HG03469 (cell line): ENCODE results near the gene MGAT3.
"Not testable (repeated sequence)": the region's sequence is repeated elsewhere in the genome, so short reads cannot be mapped to it uniquely, and the experiment has no call there.

ENCODE experiments used
- ATAC-seq: cut with Tn5 transposase; IDR thresholded peaks from one replicate; pipeline ENCODE4 v1.9.1; 2021; ENCODE audit warnings: mild to moderate bottlenecking, moderate library complexity, moderate number of reproducible peaks; ENCODE audit not compliant: unreplicated experiment

MGAT3 gene, protein sequence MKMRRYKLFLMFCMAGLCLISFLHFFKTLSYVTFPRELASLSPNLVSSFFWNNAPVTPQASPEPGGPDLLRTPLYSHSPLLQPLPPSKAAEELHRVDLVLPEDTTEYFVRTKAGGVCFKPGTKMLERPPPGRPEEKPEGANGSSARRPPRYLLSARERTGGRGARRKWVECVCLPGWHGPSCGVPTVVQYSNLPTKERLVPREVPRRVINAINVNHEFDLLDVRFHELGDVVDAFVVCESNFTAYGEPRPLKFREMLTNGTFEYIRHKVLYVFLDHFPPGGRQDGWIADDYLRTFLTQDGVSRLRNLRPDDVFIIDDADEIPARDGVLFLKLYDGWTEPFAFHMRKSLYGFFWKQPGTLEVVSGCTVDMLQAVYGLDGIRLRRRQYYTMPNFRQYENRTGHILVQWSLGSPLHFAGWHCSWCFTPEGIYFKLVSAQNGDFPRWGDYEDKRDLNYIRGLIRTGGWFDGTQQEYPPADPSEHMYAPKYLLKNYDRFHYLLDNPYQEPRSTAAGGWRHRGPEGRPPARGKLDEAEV

DNA sequence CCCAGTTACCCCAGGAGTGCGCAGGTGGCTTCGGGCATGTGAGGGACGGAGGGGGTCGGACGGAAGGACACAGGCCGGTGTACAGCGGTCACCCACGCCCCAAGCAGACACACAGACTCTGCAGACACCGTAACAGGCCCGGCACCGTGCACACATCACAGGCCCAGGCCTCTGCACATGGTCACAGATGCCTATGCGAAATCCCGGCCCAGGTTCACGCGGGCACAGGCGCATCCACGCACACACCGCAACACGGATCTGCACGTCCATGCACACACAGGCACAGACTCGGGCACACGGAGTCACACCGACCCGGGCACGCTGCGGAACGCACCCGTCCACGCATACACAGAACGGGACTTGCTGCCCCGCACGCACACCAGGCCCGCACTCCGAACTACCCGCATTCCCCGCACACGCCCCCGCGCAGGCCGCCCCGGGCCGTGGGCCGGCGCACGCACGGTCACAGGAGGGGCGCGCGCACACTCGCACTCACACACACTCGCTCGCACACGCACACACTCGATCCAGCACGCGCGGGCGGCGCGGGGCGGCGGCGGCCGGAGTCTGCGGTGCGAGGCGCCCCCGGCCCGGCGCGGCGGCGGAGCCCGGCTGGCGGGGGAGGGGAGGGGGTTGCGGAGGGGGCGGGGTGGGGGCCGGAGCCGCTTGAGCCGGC, at the start of gene MGAT3:
Gene MGAT3 (plus strand): TSS at position 491 of the 676 bp plus-strand sequence. CDS start 30,336 bp downstream, outside the sequence.
- no peak for ATAC-seq

DNA sequence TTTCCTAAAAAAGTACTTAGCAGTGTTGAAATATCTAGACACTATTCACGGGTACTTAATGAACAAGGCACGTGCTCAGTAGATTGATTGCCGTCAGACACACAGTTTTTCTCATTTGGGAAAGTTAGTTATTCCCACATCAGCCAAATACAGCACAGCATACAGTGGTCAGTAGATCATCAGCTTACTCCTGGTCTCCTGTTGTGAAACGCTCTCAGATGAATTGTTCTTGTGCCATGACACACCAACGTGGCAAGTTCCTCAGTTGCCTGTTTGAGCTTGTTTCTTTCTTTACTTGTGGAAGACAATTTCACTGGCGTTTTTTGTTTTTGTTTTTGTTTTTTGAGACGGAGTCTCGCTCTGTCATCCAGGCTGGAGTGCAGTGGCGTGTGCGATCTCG, 48.6 kb upstream of the MGAT3 start:
- ATAC-seq, result no peak

DNA sequence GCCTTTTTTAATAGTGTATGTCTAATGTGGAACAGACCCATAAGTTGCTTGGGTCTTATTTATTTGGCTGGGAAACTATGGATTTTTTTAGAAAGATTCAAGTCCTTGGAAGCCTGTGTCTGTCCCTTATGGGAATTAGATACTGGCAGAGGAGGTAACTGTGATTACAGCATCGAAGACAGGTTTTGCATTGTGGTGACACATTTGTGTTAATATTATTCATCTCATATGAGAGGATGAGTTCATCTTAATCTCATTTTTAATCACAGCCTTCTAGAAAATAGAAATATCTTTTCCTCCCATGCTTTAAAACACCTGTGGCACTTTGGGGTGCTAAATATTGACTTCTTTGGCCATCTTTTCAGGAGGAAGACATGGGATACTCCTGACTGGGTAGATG, 48.0 kb upstream of the MGAT3 start:
- ATAC-seq, result no peak

DNA sequence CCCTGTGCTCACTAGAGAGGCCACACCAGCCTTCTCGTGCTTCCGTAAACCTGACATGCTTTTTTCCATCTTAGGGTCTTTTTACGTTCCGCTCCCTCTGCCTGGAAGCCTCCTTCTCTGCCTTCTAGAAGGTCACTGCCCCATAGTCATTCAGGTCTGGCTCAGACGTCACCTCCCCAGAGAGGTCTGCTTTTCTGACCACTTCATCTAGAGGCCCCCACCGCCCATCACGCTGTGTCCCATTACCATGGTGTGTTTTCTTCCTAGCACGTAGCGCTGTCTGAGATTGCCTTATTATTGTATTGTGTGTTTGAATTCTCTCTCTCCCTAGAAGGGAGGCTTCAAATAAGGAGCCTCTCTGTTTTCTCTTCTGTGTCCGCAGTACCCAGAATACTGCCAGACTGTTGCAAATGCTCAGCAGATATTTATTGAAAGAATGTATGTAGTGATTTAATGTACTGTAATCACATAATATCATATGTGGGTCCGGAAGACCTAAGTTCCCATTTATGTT, 47.2 kb upstream of the MGAT3 start:
- ATAC-seq, result no peak

DNA sequence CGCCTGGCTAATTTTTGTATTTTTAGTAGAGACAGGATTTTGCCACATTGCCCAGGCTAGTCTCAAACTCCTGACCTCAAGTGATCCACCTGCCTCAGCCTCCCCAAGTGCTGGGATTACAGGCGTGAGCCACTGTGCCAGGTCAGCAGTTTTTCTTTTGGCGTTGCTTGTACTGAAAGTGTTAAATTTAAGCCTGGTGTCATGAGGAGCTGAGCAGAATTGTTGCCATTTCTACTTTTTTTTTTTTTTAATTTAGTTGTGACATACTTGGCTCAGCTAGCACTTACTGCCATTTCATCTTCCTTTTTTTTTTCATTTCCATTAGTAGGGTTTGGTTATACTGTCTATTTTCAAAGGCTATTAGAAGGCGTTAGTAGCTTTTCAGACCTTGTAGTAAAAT, 46.5 kb upstream of the MGAT3 start:
- ATAC-seq, result no peak

DNA sequence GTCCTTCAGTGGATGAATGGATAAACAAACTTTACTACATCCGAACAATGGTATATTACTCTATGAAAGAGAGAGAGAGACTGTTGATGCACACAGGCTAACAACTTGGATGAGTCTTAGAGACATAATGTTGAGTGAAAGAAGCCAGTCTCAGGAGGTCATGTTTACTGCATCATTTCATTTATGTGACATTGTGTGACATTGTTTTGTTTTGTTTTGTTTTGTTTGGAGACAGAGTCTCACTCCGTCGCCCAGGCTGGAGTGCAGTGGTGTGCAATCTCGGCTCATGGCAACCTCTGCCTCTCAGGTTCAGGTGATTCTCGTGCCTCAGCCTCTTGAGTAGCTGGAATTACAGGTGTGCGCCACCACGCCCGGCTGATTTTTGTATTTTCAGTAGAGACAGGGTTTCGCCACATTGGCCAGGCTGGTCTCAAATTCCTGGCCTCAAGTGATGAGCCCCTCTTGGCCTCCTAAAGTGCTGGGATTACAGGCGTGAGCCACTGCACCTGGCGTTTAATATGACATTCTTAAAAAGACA, 44.9 kb upstream of the MGAT3 start:
- not testable (repeated sequence) for ATAC-seq

DNA sequence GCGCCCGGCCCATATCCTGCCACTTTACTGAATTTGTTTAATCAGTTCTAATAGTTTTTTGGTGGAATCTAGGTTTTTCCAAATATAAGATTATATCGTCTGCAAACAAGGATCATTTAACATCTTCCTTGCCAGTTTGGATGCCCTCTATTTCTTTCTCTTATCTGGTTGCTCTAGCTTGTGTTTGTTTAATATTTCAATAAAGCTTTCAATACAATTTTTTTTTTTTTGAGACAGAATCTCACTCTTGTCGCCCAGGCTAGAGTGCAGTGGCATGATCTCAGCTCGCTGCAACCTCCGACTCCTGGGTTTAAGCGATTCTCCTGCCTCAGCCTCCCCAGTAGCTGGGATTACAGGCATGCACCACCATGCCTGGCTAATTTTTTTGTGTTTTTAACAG, 43.6 kb upstream of the MGAT3 start:
- not testable (repeated sequence) for ATAC-seq

DNA sequence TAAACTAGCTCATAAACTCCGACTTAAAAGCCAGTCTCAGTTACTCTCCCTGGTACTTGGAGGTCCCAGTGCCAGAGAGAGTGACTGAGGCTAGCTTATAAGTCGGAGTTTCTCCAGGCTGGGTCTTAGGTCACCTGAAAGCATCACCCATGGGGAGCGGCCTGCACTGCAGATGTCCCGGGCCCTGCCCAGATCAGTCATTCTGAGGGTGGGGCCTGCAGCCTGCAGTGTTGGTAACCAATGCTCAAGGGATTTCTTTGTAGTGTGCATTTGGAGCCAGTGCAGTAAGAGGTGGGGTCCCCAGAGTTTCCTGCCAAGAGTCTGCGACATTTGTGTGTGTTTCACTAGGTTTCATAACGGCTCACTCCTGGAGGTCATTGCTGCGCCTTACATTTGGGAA, 42.4 kb upstream of the MGAT3 start:
- ATAC-seq, result no peak

DNA sequence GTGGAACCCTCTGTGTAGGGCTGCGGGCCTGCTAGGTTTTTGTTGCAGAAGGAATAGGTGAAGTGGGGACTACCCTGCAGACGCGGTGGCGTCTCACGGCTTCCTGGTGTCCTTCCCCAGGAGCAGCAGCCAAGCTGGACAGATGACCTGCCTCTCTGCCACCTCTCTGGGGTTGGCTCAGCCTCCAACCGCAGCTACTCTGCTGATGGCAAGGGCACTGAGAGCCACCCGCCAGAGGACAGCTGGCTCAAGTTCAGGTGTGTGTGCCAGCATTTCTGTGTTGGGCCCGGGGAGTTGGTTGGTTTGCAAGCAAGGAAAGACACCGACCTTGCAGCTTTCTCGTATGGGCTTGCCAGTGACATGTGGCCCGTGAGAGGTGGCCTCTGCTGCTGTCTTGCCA, 41.9 kb upstream of the MGAT3 start:
- no peak for ATAC-seq

DNA sequence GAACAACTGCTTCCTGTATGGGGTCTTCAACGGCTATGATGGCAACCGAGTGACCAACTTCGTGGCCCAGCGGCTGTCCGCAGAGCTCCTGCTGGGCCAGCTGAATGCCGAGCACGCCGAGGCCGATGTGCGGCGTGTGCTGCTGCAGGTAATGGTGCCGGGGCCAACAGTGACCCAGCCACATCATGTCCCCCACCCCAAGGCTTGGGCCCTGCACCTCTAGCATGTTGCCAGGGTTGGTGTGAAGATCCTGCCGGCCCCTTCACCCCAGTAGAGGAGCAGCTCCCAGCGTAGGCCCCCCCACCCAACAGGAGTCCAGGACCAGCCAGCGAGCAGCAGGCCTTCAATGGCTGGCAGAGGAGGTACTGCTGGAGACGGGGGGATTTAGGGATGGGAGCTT, 41.3 kb upstream of the MGAT3 start:
- no peak for ATAC-seq

DNA sequence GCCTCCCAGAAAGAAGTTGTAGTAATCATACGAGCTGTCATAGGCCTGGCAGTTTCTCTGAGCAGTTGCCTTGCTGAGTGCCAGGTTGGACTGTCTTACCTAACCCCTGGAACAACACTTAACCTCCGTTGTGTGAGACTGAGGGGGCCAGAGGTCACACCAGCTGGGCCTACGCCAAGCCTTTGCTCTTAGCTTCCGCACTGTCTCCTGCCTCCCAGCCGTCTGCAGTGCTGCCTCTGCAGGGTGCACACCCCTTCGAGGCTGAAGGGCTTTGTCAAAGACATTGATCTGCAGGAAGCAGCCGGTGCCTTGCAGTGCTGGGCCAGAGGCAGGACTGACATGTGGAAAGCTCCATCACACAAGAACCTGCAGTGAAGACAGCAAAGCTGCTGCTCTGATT, 40.5 kb upstream of the MGAT3 start:
- ATAC-seq, result no peak

DNA sequence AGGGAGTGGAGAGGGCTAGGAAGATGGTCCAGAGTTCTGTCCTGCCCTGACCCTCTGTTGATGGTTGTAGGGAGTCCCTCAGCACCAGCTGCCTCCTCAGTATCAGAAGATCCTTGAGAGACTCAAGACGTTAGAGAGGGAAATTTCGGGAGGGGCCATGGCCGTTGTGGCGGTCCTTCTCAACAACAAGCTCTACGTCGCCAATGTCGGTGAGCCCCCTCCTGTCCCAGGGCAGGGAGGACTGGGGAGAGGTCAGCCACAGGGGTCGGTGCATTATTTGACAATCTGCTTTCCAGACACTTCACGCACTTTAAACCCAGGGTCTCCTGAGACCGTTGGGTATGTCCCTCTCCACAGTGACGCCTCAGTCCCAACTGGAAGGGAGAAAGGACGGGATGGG, 39.2 kb upstream of the MGAT3 start:
- no peak for ATAC-seq

DNA sequence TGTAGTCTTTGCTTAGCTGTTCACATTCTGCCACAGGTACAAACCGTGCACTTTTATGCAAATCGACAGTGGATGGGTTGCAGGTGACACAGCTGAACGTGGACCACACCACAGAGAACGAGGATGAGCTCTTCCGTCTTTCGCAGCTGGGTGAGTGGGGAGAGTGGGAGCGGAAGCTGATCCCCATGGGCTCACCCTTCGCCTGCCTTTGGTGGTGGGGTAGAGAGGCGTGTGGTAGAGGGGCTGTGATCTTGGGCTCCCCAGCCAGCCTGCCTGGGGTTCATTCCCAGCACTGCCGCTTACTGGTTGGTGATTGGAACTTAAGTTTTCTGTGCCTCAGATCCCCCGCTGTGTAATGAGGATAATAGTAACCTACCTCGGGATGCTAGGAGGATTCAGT, 38.1 kb upstream of the MGAT3 start:
- ATAC-seq, result no peak

DNA sequence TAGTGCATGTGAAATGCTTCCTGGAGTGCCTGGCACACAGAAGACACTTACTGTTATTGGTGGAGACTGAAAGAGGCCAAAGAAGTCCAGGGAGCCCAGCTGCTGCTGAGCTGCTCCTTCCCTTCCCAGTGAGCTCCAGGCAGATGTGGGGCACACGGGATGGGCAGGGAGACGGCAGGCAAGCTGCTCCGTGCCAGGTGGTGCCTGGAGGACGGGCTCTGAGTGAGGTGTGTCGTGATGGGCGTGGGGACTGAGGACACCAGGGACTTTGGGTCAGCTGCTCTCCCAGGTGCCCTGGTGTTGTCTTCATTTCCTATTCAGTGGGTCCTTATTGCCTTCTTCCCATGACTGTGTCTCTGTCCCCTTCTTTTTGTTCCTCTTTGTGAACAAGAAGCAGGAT, 37.7 kb upstream of the MGAT3 start:
- no peak for ATAC-seq

DNA sequence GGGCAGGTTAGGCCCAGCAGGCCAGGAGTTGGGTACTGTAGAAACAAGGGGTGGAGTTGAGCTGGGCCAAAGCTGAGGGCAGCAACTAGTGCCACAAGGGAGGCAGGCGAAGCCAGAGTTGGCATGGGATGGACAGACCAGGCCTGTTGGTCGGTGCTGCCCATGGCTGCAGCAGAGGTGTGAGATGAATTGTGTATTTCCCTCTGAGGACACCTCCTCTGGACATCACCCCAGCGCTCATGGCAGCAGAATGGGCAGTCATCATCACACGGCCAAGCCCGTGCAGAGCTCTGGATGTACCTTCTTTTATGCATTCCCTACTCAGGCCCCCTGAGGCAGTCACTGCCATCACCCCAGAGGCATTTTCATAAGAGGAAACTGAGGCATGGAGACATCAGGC, 36.9 kb upstream of the MGAT3 start:
- no peak for ATAC-seq

DNA sequence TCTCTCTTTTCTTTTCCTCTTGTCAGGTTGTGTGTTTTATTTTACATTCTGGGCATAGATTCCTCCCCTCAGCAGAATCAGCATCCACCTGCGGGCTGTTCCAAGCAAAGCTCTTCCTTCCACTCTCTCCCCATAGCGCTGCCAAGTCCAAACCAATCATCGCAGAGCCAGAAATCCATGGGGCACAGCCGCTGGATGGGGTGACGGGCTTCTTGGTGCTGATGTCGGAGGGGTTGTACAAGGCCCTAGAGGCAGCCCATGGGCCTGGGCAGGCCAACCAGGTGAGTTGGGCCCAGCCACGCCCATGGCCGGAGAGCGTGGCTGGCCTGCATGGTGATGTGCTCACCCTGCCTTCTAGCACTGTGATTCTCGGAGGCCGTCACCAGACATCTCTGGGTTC, 35.1 kb upstream of the MGAT3 start:
- no peak for ATAC-seq

DNA sequence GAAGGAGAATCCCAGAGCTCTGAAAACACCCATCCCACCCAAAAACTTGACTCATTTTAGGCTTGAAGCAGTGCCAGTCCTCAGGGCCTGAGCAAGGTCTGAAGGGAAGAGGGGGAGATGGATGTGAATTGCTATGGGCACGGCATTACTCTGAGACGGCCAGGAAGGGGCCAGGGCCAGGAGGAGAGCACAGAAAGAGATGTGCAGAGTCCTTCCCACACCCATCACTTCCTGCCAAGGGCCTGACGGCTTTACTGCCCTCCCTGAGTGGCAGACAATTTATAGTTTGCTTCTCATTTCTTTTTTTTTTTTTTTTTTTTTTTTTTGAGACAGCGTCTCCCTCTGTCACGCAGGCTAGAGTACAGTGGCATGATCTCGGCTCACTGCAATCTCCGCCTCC, 34.7 kb upstream of the MGAT3 start:
- no peak for ATAC-seq

DNA sequence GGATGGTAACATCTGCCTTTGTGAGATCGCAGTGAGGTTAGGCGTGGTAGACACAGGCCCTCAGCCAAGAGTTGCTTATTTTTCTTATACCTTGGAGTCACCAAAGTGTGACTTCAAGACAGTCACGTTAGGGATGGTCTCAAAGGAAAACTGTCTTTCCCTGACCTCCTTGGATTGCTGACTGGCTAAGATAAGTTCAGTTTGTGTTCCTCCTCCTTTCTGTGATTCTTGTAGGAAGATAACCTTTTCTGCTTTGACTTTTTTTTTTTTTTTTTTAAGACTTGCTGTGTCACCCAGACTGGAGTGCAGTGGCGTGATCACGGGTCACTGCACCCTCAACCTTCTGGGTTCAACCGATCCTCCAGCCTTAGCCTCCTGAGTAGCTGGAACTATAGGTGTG, 34.1 kb upstream of the MGAT3 start:
- ATAC-seq, result no peak

DNA sequence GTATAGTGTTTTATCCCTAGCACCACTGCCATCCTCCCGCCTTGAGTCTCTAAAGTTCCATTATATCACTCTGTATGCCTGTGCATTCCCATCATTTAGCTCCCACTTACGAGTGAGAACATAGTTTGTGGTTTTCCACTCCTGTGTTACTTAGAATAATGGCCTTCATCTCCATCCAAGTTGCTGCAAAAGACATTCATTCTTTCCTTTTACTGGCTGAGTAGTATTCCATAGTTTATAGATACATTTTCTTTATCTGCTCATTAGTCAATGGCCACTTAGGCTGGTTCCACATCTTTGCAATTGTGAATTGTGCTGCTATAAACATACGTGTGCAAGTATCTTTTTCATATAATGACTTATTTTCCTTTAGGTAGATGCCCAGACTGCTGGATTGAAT, 32.8 kb upstream of the MGAT3 start:
- no peak for ATAC-seq

DNA sequence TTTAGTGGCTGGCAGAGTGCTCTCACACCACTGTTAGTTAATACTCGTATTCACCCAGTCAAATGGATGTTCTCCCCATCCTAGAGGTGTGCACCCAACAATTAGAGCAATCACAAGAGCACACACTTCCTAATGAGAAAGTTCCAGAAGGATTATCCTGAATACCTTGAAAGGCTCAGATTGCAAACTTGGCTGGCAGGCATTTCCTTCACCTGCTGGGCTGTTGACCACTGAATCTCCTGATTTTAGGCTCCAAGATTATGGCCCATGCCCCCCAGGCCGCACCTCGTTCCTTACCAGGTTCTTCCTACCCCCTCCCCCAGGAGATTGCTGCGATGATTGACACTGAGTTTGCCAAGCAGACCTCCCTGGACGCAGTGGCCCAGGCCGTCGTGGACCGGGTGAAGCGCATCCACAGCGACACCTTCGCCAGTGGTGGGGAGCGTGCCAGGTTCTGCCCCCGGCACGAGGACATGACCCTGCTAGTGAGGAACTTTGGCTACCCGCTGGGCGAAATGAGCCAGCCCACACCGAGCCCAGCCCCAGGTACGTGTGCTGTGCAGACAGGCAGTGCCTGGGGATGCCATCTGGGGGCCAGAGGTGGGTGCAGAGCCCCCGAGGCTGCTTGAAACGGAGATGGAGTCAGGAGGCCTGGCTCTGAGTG, 30.3 kb upstream of the MGAT3 start:
- no peak for ATAC-seq
